Fibroblast of lung (primary cell): Measurements from ENCODE around the gene ASB3.

Experiments
- EZH2 ChIP-seq: IDR thresholded peaks from 2 replicates; pipeline ENCODE4 v1.5.1; 2012; ENCODE audit warnings: low read length, control low read depth, mild to moderate bottlenecking; ENCODE audit errors: missing control alignments
- TF ChIP-seq, protein P1 (sequence below), 2 donors: IDR thresholded peaks in 1 of 2; conservative IDR thresholded peaks in 1 of 2; 1 replicate in 1 of 2; 2 replicates in 1 of 2; pipeline ENCODE4 v1.5.1; 2011 to 2012; ENCODE audit warnings: low read length in 2 of 2, control low read depth in 1 of 2, inconsistent platforms in 1 of 2, low read depth in 1 of 2, mild to moderate bottlenecking in 1 of 2

- TF ChIP-seq, protein P1, sequence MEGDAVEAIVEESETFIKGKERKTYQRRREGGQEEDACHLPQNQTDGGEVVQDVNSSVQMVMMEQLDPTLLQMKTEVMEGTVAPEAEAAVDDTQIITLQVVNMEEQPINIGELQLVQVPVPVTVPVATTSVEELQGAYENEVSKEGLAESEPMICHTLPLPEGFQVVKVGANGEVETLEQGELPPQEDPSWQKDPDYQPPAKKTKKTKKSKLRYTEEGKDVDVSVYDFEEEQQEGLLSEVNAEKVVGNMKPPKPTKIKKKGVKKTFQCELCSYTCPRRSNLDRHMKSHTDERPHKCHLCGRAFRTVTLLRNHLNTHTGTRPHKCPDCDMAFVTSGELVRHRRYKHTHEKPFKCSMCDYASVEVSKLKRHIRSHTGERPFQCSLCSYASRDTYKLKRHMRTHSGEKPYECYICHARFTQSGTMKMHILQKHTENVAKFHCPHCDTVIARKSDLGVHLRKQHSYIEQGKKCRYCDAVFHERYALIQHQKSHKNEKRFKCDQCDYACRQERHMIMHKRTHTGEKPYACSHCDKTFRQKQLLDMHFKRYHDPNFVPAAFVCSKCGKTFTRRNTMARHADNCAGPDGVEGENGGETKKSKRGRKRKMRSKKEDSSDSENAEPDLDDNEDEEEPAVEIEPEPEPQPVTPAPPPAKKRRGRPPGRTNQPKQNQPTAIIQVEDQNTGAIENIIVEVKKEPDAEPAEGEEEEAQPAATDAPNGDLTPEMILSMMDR (conservative IDR thresholded peaks at IDR 0.05 in 1 of 2, IDR thresholded peaks at IDR 0.05 in 1 of 2; ENCODE audit: low read depth in 1 of 2, low read length in 2 of 2): no peak
- no peak for TF ChIP-seq EZH2
These were observed 40.0 kb upstream of the ASB3 start for GRCh38 chr2:53826587-53827397.
